Dendritic cell treated with granulocyte-macrophage colony-stimulating factor and Interleukin-4, amounts not matched to agents 40 ng/mL and 50 ng/mL, for 4 days (primary cell): ENCODE results near the gene ALDH8A1.

Experiments
- H3K27ac Mint-ChIP-seq: one replicate; pipeline ENCODE4 v1.8.0; 2022; ENCODE audit warnings: mild to moderate bottlenecking, mixed read lengths
- H3K27me3 Mint-ChIP-seq: one replicate; pipeline ENCODE4 v1.8.0; 2022; ENCODE audit warnings: mild to moderate bottlenecking, mixed read lengths
- H3K36me3 Mint-ChIP-seq: one replicate; pipeline ENCODE4 v1.8.0; 2022; ENCODE audit warnings: low read depth, mixed read lengths
- H3K4me1 Mint-ChIP-seq: one replicate; pipeline ENCODE4 v1.8.0; 2022; ENCODE audit warnings: low read depth, mixed read lengths
- H3K4me3 Mint-ChIP-seq: one replicate; pipeline ENCODE4 v1.8.0; 2022; ENCODE audit warnings: mild to moderate bottlenecking, moderate library complexity, mixed read lengths
- H3K9me3 Mint-ChIP-seq: one replicate; pipeline ENCODE4 v1.8.0; 2022; ENCODE audit warnings: mixed read lengths
- intact Hi-C: fragments of 100-400 bp; cut with micrococcal nuclease; formaldehyde crosslinking; loops from one replicate; pipeline ENCODE4 v1.15.0; 2022

Gene ALDH8A1

GRCh38 chr6:134964451-134965203 lies 14.7 kb upstream of the ALDH8A1 start:
- H3K9me3 Mint-ChIP-seq: no peaks in the 10 kb centered on the region
- intact Hi-C loops: no loop called here
- peaks cover 68% of the 10 kb centered on the region for H3K36me3 Mint-ChIP-seq
- no peak overlapping the region for H3K4me3 Mint-ChIP-seq
- H3K27me3 Mint-ChIP-seq: no peaks in the 10 kb centered on the region
- H3K4me1 Mint-ChIP-seq: no peaks in the 10 kb centered on the region
- H3K27ac Mint-ChIP-seq: no peak overlapping the region

- Mint-ChIP-seq H3K27me3 (no peaks in the 10 kb centered on the region), H3K27ac (no peak overlapping the region), H3K36me3 (peaks cover 64% of the 10 kb centered on the region), H3K4me3 (no peak overlapping the region), H3K9me3 (no peaks in the 10 kb centered on the region), H3K4me1 (no peaks in the 10 kb centered on the region)
- intact Hi-C loops: no loop called here
Observed at GRCh38 chr6:134962421-134962820, 12.5 kb upstream of the ALDH8A1 start.

- Mint-ChIP-seq H3K9me3 (no peaks in the 10 kb centered on the region), H3K27me3 (no peaks in the 10 kb centered on the region), H3K4me3 (no peak overlapping the region), H3K4me1 (no peaks in the 10 kb centered on the region), H3K27ac (no peak overlapping the region), H3K36me3 (peaks cover 57% of the 10 kb centered on the region)
- intact Hi-C loops: no loop called here
Observed at GRCh38 chr6:134961366-134961765, 11.5 kb upstream of the ALDH8A1 start.

- Mint-ChIP-seq H3K9me3 (no peaks in the 10 kb centered on the region), H3K27me3 (no peaks in the 10 kb centered on the region), H3K4me3 (no peak overlapping the region), H3K4me1 (no peaks in the 10 kb centered on the region), H3K36me3 (peaks cover 48% of the 10 kb centered on the region), H3K27ac (no peak overlapping the region)
- intact Hi-C loops: no loop called here
Observed at GRCh38 chr6:134959603-134960002, 9.7 kb upstream of the ALDH8A1 start.

- no peaks in the 10 kb centered on the region for H3K9me3 Mint-ChIP-seq
- intact Hi-C loops: no loop called here
- H3K4me3 Mint-ChIP-seq: no peak overlapping the region
- H3K36me3 Mint-ChIP-seq: peaks cover 19% of the 10 kb centered on the region
- no peaks in the 10 kb centered on the region for H3K27me3 Mint-ChIP-seq
- no peaks in the 10 kb centered on the region for H3K4me1 Mint-ChIP-seq
- H3K27ac Mint-ChIP-seq: no peak overlapping the region
Observed at GRCh38 chr6:134956676-134957075, 6.8 kb upstream of the ALDH8A1 start.

- H3K4me3 Mint-ChIP-seq: no peak overlapping the region
- intact Hi-C loops: no loop called here
- peaks cover 13% of the 10 kb centered on the region for H3K36me3 Mint-ChIP-seq
- H3K27me3 Mint-ChIP-seq: no peaks in the 10 kb centered on the region
- H3K9me3 Mint-ChIP-seq: no peaks in the 10 kb centered on the region
- no peak overlapping the region for H3K27ac Mint-ChIP-seq
- H3K4me1 Mint-ChIP-seq: no peaks in the 10 kb centered on the region
Observed at GRCh38 chr6:134956032-134956431, 6.1 kb upstream of the ALDH8A1 start.

- H3K27me3 Mint-ChIP-seq: no peaks in the 10 kb centered on the region
- intact Hi-C loops: no loop called here
- no peak overlapping the region for H3K27ac Mint-ChIP-seq
- H3K4me1 Mint-ChIP-seq: no peaks in the 10 kb centered on the region
- H3K36me3 Mint-ChIP-seq: peaks cover 3% of the 10 kb centered on the region
- H3K9me3 Mint-ChIP-seq: no peaks in the 10 kb centered on the region
- no peak overlapping the region for H3K4me3 Mint-ChIP-seq
Observed at GRCh38 chr6:134954272-134955000, 4.5 kb upstream of the ALDH8A1 start.

GRCh38 chr6:134951494-134952263 lies 1.8 kb upstream of the ALDH8A1 start:
- Mint-ChIP-seq H3K4me3 (no peak overlapping the region), H3K4me1 (no peaks in the 10 kb centered on the region), H3K27ac (no peak overlapping the region), H3K36me3 (no peaks in the 10 kb centered on the region), H3K9me3 (no peaks in the 10 kb centered on the region), H3K27me3 (no peaks in the 10 kb centered on the region)
- intact Hi-C loops: no loop called here

GRCh38 chr6:134950482-134950881 lies 581 bp upstream of the ALDH8A1 start:
- Mint-ChIP-seq H3K9me3 (no peaks in the 10 kb centered on the region), H3K27ac (no peak overlapping the region), H3K27me3 (no peaks in the 10 kb centered on the region), H3K36me3 (no peaks in the 10 kb centered on the region), H3K4me1 (no peaks in the 10 kb centered on the region), H3K4me3 (no peak overlapping the region)
- intact Hi-C loops: no loop called here

GRCh38 chr6:134948691-134949090 lies 1.2 kb downstream of the ALDH8A1 start:
- H3K4me3 Mint-ChIP-seq: no peak overlapping the region
- no peaks in the 10 kb centered on the region for H3K9me3 Mint-ChIP-seq
- H3K27ac Mint-ChIP-seq: no peak overlapping the region
- H3K4me1 Mint-ChIP-seq: no peaks in the 10 kb centered on the region
- H3K27me3 Mint-ChIP-seq: no peaks in the 10 kb centered on the region
- intact Hi-C loops: no loop called here
- H3K36me3 Mint-ChIP-seq: no peaks in the 10 kb centered on the region

- Mint-ChIP-seq H3K4me1 (no peaks in the 10 kb centered on the region), H3K4me3 (no peak overlapping the region), H3K9me3 (no peaks in the 10 kb centered on the region), H3K27ac (no peak overlapping the region), H3K27me3 (no peaks in the 10 kb centered on the region), H3K36me3 (no peaks in the 10 kb centered on the region)
- intact Hi-C loops: no loop called here
Observed at GRCh38 chr6:134948142-134948541, 1.8 kb downstream of the ALDH8A1 start.

- Mint-ChIP-seq H3K27ac (no peak overlapping the region), H3K9me3 (no peaks in the 10 kb centered on the region), H3K36me3 (no peaks in the 10 kb centered on the region), H3K27me3 (no peaks in the 10 kb centered on the region), H3K4me3 (no peak overlapping the region), H3K4me1 (no peaks in the 10 kb centered on the region)
- intact Hi-C loops: no loop called here
Observed at GRCh38 chr6:134945045-134945444, 4.9 kb downstream of the ALDH8A1 start.

- H3K27me3 Mint-ChIP-seq: no peaks in the 10 kb centered on the region
- H3K36me3 Mint-ChIP-seq: no peaks in the 10 kb centered on the region
- intact Hi-C loops: loop anchor here (5.0 kb wide), 2 partner anchors 771 to 1021 kb away; no protein-coding TSS in a partner anchor
- H3K27ac Mint-ChIP-seq: no peak overlapping the region
- peaks cover 8% of the 10 kb centered on the region for H3K4me1 Mint-ChIP-seq
- H3K9me3 Mint-ChIP-seq: no peaks in the 10 kb centered on the region
- no peak overlapping the region for H3K4me3 Mint-ChIP-seq
Observed at GRCh38 chr6:134943522-134944111, 6.3 kb downstream of the ALDH8A1 start.

GRCh38 chr6:134938896-134939295 lies 11.0 kb downstream of the ALDH8A1 start:
- no peaks in the 10 kb centered on the region for H3K9me3 Mint-ChIP-seq
- intact Hi-C loops: loop anchor here (10.0 kb wide), 1 partner anchor 104 kb away; no protein-coding TSS in a partner anchor
- no peaks in the 10 kb centered on the region for H3K36me3 Mint-ChIP-seq
- H3K27ac Mint-ChIP-seq: no peak overlapping the region
- no peak overlapping the region for H3K4me3 Mint-ChIP-seq
- H3K4me1 Mint-ChIP-seq: peaks cover 8% of the 10 kb centered on the region
- H3K27me3 Mint-ChIP-seq: no peaks in the 10 kb centered on the region
